OCI-LY7 (cell line): ENCODE results near the gene SLC26A8.

ENCODE experiments used
- CTCF ChIP-seq: fragments of 200-600 bp; sonication (generic); conservative IDR thresholded peaks from 2 replicates; pipeline ENCODE4 v1.5.1; 2014; ENCODE audit warnings: mild to moderate bottlenecking, antibody characterized with exemption, low read length, moderate library complexity, mixed read lengths
- EZH2phosphoT487 ChIP-seq: fragments of 200-600 bp; sonication (generic); IDR thresholded peaks from 2 replicates; pipeline ENCODE4 v1.6.1; 2018; ENCODE audit warnings: low read depth, borderline replicate concordance, mild to moderate bottlenecking, mixed run types, antibody characterized with exemption, low read length, moderate library complexity, mixed read lengths

GRCh38 chr6:36066817-36067216 lies 42.4 kb upstream of the SLC26A8 start:
- TF ChIP-seq CTCF: no peak
- TF ChIP-seq EZH2phosphoT487: no peak
